Uterus (tissue), 4 donors: Measurements from ENCODE around the gene DMD. TPM values are rescaled to one million over a fixed set of nuclear protein-coding genes. Genes with fewer than 3 reads are reported as not detected.

Experiments
- DNase-seq, 2 donors: peaks; one replicate each; pipeline ENCODE4 v3.0.0-alpha.2; 2019 to 2020
- H3K27ac ChIP-seq, 2 donors: fragments of 200-600 bp; sonication (generic); 1 replicate in 1 of 2; 2 replicates in 1 of 2; pipeline ENCODE4 v1.5.1; 2016 to 2018
- H3K27me3 ChIP-seq, 2 donors: fragments of 200-600 bp; sonication (generic); one replicate each; pipeline ENCODE4 v1.5.1; 2018 to 2019; ENCODE audit warnings: control low read depth in 1 of 2
- H3K36me3 ChIP-seq, 2 donors: fragments of 200-600 bp; sonication (generic); one replicate each; pipeline ENCODE4 v1.5.1; 2019; ENCODE audit warnings: control low read depth in 1 of 2
- H3K4me1 ChIP-seq, 2 donors: fragments of 200-600 bp; sonication (generic); one replicate each; pipeline ENCODE4 v1.5.1; 2018 to 2019; ENCODE audit warnings: control low read depth in 1 of 2
- H3K4me3 ChIP-seq, 2 donors: fragments of 200-600 bp; sonication (generic); 1 replicate in 1 of 2; 2 replicates in 1 of 2; pipeline ENCODE4 v1.5.1; 2018 to 2019; ENCODE audit warnings: mild to moderate bottlenecking in 1 of 2
- H3K9me3 ChIP-seq, 2 donors: fragments of 200-600 bp; sonication (generic); one replicate each; pipeline ENCODE4 v1.5.1; 2019; ENCODE audit warnings: control low read depth in 1 of 2
- POLR2A ChIP-seq, 2 donors: fragments of 450-650 bp; IDR thresholded peaks; one replicate each; pipeline ENCODE4 v1.6.1; 2016; ENCODE audit warnings: antibody characterized with exemption in 2 of 2, mild to moderate bottlenecking in 1 of 2, moderate library complexity in 1 of 2
- intact Hi-C: fragments of 100-400 bp; cut with DNase I; formaldehyde crosslinking; loops from one replicate; pipeline ENCODE4 v1.15.1; 2023; ENCODE audit warnings: low total_unique reads
- total RNA-seq, 4 donors: library from RNA; depleted of rRNA in 3 of 4; stranded (reverse); fragments of >200 nt in 3 of 4; gene quantifications; one replicate each; pipeline versions ENCODE4 v1.1.0 to v1.2.4, GENCODE V29; 2014 to 2023
- TF ChIP-seq, protein P1 (sequence below), 4 experiments: fragments of 200-600 bp in 2 of 4; fragments of 450-650 bp in 2 of 4; sonication (generic) in 2 of 4; IDR thresholded peaks; one replicate each; pipeline ENCODE4 v1.5.1; 2016 to 2019; ENCODE audit warnings: antibody characterized with exemption in 4 of 4, mild to moderate bottlenecking in 2 of 4, moderate library complexity in 1 of 4
- donor health status: DM: yes; HTN: yes; CAD: no.

DMD gene
- total RNA-seq, 4 donors from 2014 or later = 73.8 to 147 (median 97.8) TPM

DNA sequence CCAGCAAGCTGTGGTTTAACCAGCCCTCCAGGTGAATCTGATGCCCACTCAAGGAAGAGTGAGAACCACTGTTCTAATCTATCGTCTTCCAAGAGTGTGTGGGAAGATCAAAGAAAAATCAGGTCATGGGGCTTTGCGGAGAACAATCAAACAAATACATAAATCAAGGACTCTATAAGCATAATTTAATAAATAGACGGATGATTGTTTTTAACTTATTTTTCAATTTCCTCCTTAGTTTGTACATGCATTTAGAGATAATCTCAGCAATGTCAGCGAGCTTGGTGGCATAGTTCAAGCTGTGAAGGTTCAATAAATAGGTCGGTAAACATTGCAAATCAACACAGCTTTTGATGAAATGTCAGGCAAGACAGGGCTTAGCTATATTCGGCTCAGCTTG, 84.9 kb downstream of the DMD start:
- Histone ChIP-seq H3K27ac (no peak overlapping the region), H3K36me3 (no peaks in the 10 kb centered on the region), H3K9me3 (no peaks in the 10 kb centered on the region), H3K4me3 (no peak overlapping the region), H3K4me1 (no peaks in the 10 kb centered on the region), H3K27me3 (peaks cover 0 to 5% of the 10 kb centered on the region in 2 donors)
- no peak for DNase-seq
- TF ChIP-seq, protein P1, sequence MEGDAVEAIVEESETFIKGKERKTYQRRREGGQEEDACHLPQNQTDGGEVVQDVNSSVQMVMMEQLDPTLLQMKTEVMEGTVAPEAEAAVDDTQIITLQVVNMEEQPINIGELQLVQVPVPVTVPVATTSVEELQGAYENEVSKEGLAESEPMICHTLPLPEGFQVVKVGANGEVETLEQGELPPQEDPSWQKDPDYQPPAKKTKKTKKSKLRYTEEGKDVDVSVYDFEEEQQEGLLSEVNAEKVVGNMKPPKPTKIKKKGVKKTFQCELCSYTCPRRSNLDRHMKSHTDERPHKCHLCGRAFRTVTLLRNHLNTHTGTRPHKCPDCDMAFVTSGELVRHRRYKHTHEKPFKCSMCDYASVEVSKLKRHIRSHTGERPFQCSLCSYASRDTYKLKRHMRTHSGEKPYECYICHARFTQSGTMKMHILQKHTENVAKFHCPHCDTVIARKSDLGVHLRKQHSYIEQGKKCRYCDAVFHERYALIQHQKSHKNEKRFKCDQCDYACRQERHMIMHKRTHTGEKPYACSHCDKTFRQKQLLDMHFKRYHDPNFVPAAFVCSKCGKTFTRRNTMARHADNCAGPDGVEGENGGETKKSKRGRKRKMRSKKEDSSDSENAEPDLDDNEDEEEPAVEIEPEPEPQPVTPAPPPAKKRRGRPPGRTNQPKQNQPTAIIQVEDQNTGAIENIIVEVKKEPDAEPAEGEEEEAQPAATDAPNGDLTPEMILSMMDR (IDR thresholded peaks at IDR 0.05) = no peak
- no peak for TF ChIP-seq POLR2A (IDR thresholded peaks at IDR 0.05)
- intact Hi-C loops = no loop called here

DNA sequence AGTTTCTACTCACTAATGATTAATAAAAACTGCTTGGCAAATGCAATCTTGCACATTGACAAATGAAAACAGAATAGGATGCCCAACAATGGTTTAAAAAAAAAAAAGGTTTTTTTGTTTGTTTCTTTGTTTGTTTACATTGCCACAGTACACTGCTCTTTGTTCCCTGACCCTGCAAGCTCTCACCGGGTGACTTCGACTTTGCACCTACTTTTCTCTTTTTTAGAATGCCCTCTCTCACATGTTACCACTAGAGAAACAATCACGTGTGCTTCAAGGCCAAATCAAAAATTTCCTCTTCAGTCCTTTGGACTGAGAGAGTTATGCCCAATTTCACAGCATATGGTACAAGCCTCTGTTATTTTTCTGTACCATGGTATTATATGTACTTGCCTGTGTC, 101.5 kb downstream of the DMD start:
- no peak for DNase-seq
- Histone ChIP-seq H3K4me3 (no peak overlapping the region), H3K27ac (no peak overlapping the region), H3K36me3 (no peaks in the 10 kb centered on the region), H3K4me1 (no peaks in the 10 kb centered on the region), H3K9me3 (no peaks in the 10 kb centered on the region), H3K27me3 (no peaks in the 10 kb centered on the region)
- no peak for TF ChIP-seq POLR2A (IDR thresholded peaks at IDR 0.05)
- TF ChIP-seq, protein P1 (IDR thresholded peaks at IDR 0.05) = no peak
- intact Hi-C loops = no loop called here

DNA sequence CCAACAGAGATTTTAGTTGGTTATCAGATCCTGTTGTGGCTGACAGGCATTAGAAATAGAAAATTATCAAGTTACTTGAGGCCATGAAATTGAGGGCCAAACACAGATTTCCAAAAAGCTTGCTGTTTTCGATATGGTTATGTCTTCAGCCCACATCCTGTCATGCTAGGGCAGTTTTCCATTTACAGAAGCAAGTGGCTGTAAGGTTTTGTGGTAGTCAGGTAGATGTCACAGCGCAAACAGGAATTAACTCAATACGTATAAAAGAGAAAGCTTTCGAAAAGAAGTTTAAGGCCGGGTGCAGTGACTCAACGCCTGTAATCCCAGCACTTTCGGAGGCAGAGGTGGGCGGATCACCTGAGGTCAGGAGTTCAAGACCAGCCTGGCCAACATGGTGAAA, 104.6 kb downstream of the DMD start:
- no peaks in the 10 kb centered on the region for H3K36me3 ChIP-seq
- H3K4me1 ChIP-seq = no peaks in the 10 kb centered on the region
- intact Hi-C loops = no loop called here
- no peak overlapping the region for H3K27ac ChIP-seq
- no peaks in the 10 kb centered on the region for H3K27me3 ChIP-seq
- DNase-seq = no peak
- H3K4me3 ChIP-seq = no peak overlapping the region
- H3K9me3 ChIP-seq = no peaks in the 10 kb centered on the region
- TF ChIP-seq POLR2A (IDR thresholded peaks at IDR 0.05) = no peak
- TF ChIP-seq, protein P1 (IDR thresholded peaks at IDR 0.05) = no peak

DNA sequence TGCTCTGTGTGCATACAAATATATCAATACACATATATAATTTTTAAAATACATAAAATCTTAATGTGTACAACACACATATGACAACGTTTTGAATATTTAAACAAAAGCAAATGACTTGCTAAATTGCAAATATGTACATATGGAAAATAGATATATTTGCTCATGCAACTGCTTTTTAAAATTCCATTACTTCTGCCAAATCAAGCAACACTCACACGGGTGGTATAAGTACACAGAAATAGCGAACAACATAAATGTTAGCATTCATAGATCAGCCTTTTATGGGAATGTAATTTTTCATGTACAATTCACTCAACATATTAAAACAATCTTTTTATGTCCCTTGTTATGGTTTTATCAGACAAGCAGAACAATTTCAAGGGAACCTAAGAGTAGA, 116.3 kb downstream of the DMD start:
- TF ChIP-seq, protein P1 (IDR thresholded peaks at IDR 0.05) = no peak
- no peak for TF ChIP-seq POLR2A (IDR thresholded peaks at IDR 0.05)
- intact Hi-C loops = no loop called here

DNA sequence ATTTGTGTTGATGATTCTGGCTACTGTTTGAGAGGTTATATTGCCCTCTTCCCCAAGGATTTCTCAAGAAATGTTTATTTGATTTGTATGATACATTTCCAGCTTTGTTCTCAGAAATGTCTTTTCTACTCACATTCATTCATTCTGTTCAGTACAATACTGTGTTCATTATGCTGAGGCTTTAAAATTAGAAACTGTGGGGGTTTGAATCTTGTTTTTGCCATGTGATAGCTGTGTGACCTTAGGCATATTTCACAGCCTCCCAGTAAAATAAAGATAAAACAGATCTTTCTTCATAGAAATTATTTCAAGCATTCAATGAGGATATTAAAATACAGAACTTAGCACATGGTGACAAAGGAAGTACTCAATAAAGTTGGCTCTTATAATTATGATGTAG, 123.9 kb downstream of the DMD start:
- Histone ChIP-seq H3K27me3 (no peaks in the 10 kb centered on the region), H3K27ac (no peak overlapping the region), H3K36me3 (no peaks in the 10 kb centered on the region), H3K4me3 (no peak overlapping the region), H3K4me1 (no peaks in the 10 kb centered on the region), H3K9me3 (no peaks in the 10 kb centered on the region)
- no peak for DNase-seq
- TF ChIP-seq POLR2A (IDR thresholded peaks at IDR 0.05) = no peak
- TF ChIP-seq, protein P1 (IDR thresholded peaks at IDR 0.05) = no peak
- intact Hi-C loops = no loop called here

More for the DNA sequence above, 116.3 kb downstream of the DMD start:
- Histone ChIP-seq H3K4me3 (no peak overlapping the region), H3K9me3 (no peaks in the 10 kb centered on the region), H3K36me3 (no peaks in the 10 kb centered on the region), H3K27me3 (peaks cover 0 to 4% of the 10 kb centered on the region in 2 donors), H3K4me1 (no peaks in the 10 kb centered on the region), H3K27ac (no peak overlapping the region)
- no peak for DNase-seq
